HepG2 (cell line): ENCODE data around the gene HCFC1R1. TPM values are rescaled to one million over a fixed set of nuclear protein-coding genes. Genes with fewer than 3 reads are reported as not detected.

Experiments
- BCL6 ChIP-seq: IDR thresholded peaks from 2 replicates; pipeline ENCODE4 v1.6.1; 2016; ENCODE audit warnings: missing genetic modification reagents, missing compliant biosample characterization
- GPBP1L1 ChIP-seq: sonication (generic); formaldehyde crosslinking; IDR thresholded peaks from 2 replicates; pipeline ENCODE4 v1.5.0; 2020; ENCODE audit warnings: mild to moderate bottlenecking, missing genetic modification reagents
- GTF3A ChIP-seq: sonication (generic); formaldehyde crosslinking; conservative IDR thresholded peaks from 2 replicates; pipeline ENCODE4 v1.4.0; 2020; ENCODE audit warnings: mild to moderate bottlenecking, missing genetic modification reagents
- LCORL ChIP-seq, 2 experiments: fragments of 450-650 bp in 1 of 2; sonication (generic) in 1 of 2; formaldehyde crosslinking in 1 of 2; IDR thresholded peaks; 2 replicates each; pipeline versions ENCODE4 v1.5.0 to v1.6.1; 2017 to 2020; ENCODE audit warnings: antibody characterized with exemption in 1 of 2, missing genetic modification reagents in 1 of 2
- TSC22D2 ChIP-seq: sonication (generic); formaldehyde crosslinking; IDR thresholded peaks from 2 replicates; pipeline ENCODE4 v1.5.1; 2020; ENCODE audit warnings: missing genetic modification reagents, mild to moderate bottlenecking, borderline replicate concordance
- ZFAT ChIP-seq: sonication (generic); formaldehyde crosslinking; conservative IDR thresholded peaks from 2 replicates; pipeline ENCODE4 v1.8.1; 2023; ENCODE audit warnings: missing genetic modification reagents, inconsistent platforms
- ZNF646 ChIP-seq: sonication (generic); formaldehyde crosslinking; IDR thresholded peaks from 2 replicates; pipeline ENCODE4 v1.9.0; 2021; ENCODE audit warnings: mild to moderate bottlenecking, missing genetic modification reagents
- polyA plus RNA-seq, 8 experiments: library from polyadenylated mRNA; depleted of rRNA in 3 of 8; stranded (reverse) in 7 of 8; unstranded in 1 of 8; fragments of >200 nt; fragmentation: Illumina TruSeq in 4 of 8; extraction: Trizol in 4 of 8; gene quantifications; 2 replicates each; pipeline versions ENCODE4 v1.2.1 to v1.2.3, GENCODE V29; 2011 to 2016; ENCODE audit warnings: low read depth in 4 of 8, missing spikeins in 1 of 8, mixed read lengths in 1 of 8; ENCODE audit not compliant: insufficient read depth in 1 of 8
- total RNA-seq, 5 experiments: library from RNA; depleted of rRNA; stranded (reverse); fragments of >200 nt; fragmentation: Illumina TruSeq; extraction: Trizol; gene quantifications; 2 replicates each; pipeline ENCODE4 v1.2.3, GENCODE V29; 2016; ENCODE audit warnings: low read depth in 1 of 5

Gene HCFC1R1
- total and polyA plus RNA-seq, 2 of the 13 experiments (the other 11 are each of a cell fraction or from before 2014, with no cell fraction given), result 13.8 to 16.1 TPM

- TF ChIP-seq ZNF646 (no peak), GPBP1L1 (CRISPR knock-in tag) (no peak), BCL6 (CRISPR knock-in tag) (no peak), GTF3A (CRISPR knock-in tag) (no peak), TSC22D2 (no peak), ZFAT (CRISPR knock-in tag) (no peak), LCORL (IDR thresholded peaks at IDR 0.05) (no peak), LCORL (CRISPR knock-in tag; IDR thresholded peaks at IDR 0.05) (no peak)
These were observed 9.6 kb downstream of the HCFC1R1 start (continued) for GRCh38 chr16:3013998-3014690.
